HCT116 (cell line): Measurements from ENCODE around the gene CLOCK. TPM values are rescaled to one million over a fixed set of nuclear protein-coding genes. Genes with fewer than 3 reads are reported as not detected.
A peak's percentile ranks its signal among the peaks of the same experiment; 100 is the strongest.

Source experiments
- ATAC-seq: fragments of 200-7000 bp; cut with Tn5 transposase; 2 replicates; pipeline ENCODE4 v1.9.1; 2020; ENCODE audit warnings: mild to moderate bottlenecking, moderate library complexity
- BruUV-seq: library from RNA; stranded (reverse); fragments of 400-500 nt; replicated peaks from 2 replicates; lab custom pipeline; 2021; lab: Mats Ljungman, UMichigan
- CTCF ChIA-PET: fragments of 300-600 bp; sonication (Branson Sonifier 250); formaldehyde crosslinking; loops from one replicate; lab custom pipeline; 2021; ENCODE audit warnings: antibody characterized with exemption; lab: Charles Lee
- POLR2A ChIA-PET: fragments of 300-600, 350-600 bp; sonication (Branson Sonifier 250); formaldehyde crosslinking; loops from one replicate; lab custom pipeline; 2021; ENCODE audit warnings: antibody characterized with exemption; lab: Charles Lee
- RAD21 ChIA-PET, 2 experiments: fragments of 300-600 bp; sonication (Branson Sonifier 250); formaldehyde crosslinking; loops; one replicate each; lab custom pipeline; 2023; ENCODE audit warnings: low total read pairs in 2 of 2; ENCODE audit not compliant: uncharacterized antibody in 2 of 2, unreplicated experiment in 2 of 2, low non-redundant PET in 1 of 2; lab: Charles Lee
- DNase-seq: peaks from one replicate; pipeline ENCODE4 v3.0.0-alpha.2; 2010; ENCODE audit warnings: low read depth, low spot score
- H2AFZ ChIP-seq: fragments of 200-600 bp; shearing (Covaris generic), sonication (generic); 2 replicates; pipeline ENCODE4 v1.6.1; 2017; ENCODE audit warnings: low read depth, mixed run types, mixed read lengths, antibody characterized with exemption, low read length; ENCODE audit not compliant: poor library complexity, severe bottlenecking
- H3K27ac ChIP-seq: 2 replicates; pipeline ENCODE4 v1.5.1; 2012; ENCODE audit warnings: low read depth, low read length
- H3K27me3 ChIP-seq: fragments of 200-600 bp; sonication (generic); 2 replicates; pipeline ENCODE4 v1.6.1; 2016; ENCODE audit warnings: mixed run types, low read length, mixed read lengths; ENCODE audit not compliant: insufficient read depth
- H3K36me3 ChIP-seq, 2 experiments: fragments of 200-500 bp in 1 of 2; fragments of 200-600 bp in 1 of 2; sonication (Bioruptor generic) in 1 of 2; sonication (generic) in 1 of 2; 2 replicates each; pipeline versions ENCODE4 v1.5.1 to v1.6.1; 2014 to 2016; ENCODE audit warnings: low read length in 2 of 2, inconsistent platforms in 1 of 2, mixed read lengths in 1 of 2, mixed run types in 1 of 2; ENCODE audit not compliant: insufficient read depth in 2 of 2, control insufficient read depth in 1 of 2
- H3K4me1 ChIP-seq, 2 experiments: fragments of 200-600 bp in 1 of 2; sonication (generic) in 1 of 2; 2 replicates each; pipeline versions ENCODE4 v1.5.1 to v1.6.1; 2012 to 2017; ENCODE audit warnings: low read length in 2 of 2, inconsistent platforms in 1 of 2, mild to moderate bottlenecking in 1 of 2, mixed read lengths in 1 of 2, mixed run types in 1 of 2, moderate library complexity in 1 of 2; ENCODE audit not compliant: insufficient read depth in 2 of 2, control insufficient read depth in 1 of 2
- H3K4me2 ChIP-seq: fragments of 200-600 bp; sonication (generic); 2 replicates; pipeline ENCODE4 v1.6.1; 2017; ENCODE audit warnings: mixed run types, low read length, mixed read lengths
- H3K4me3 ChIP-seq, 2 experiments: fragments of 200-600 bp in 1 of 2; sonication (generic) in 1 of 2; replicated peaks in 1 of 2; 2 replicates each; pipeline ENCODE4 v1.5.1; 2011 to 2016; ENCODE audit warnings: low read length in 2 of 2, control low read depth in 1 of 2, low read depth in 1 of 2, mild to moderate bottlenecking in 1 of 2, mixed read lengths in 1 of 2, mixed run types in 1 of 2
- H3K79me2 ChIP-seq: fragments of 200-600 bp; sonication (generic); 2 replicates; pipeline ENCODE4 v1.6.1; 2017; ENCODE audit warnings: mild to moderate bottlenecking, mixed run types, low read length, moderate library complexity, mixed read lengths; ENCODE audit not compliant: insufficient read depth
- H3K9ac ChIP-seq: fragments of 200-600 bp; sonication (generic); 2 replicates; pipeline ENCODE4 v1.6.1; 2016; ENCODE audit warnings: low read length, mixed read lengths
- H3K9me2 ChIP-seq: fragments of 200-600 bp; sonication (generic), shearing (Covaris generic); 2 replicates; pipeline ENCODE4 v1.6.1; 2017; ENCODE audit warnings: mixed run types, mild to moderate bottlenecking, moderate library complexity; ENCODE audit not compliant: insufficient read depth
- H3K9me3 ChIP-seq, 2 experiments: fragments of 200-500 bp in 1 of 2; fragments of 200-600 bp in 1 of 2; sonication (Bioruptor generic) in 1 of 2; sonication (generic) in 1 of 2; 2 replicates each; pipeline ENCODE4 v1.6.1; 2014 to 2017; ENCODE audit warnings: low read length in 2 of 2, mixed read lengths in 2 of 2, inconsistent platforms in 1 of 2, low read depth in 1 of 2, mild to moderate bottlenecking in 1 of 2, mixed run types in 1 of 2, moderate library complexity in 1 of 2; ENCODE audit not compliant: control insufficient read depth in 1 of 2, insufficient read depth in 1 of 2
- H4K20me1 ChIP-seq: fragments of 200-600 bp; sonication (generic), shearing (Covaris generic); 2 replicates; pipeline ENCODE4 v1.6.1; 2017; ENCODE audit warnings: mixed run types, mild to moderate bottlenecking, moderate library complexity; ENCODE audit not compliant: insufficient read depth
- CTCF ChIP-seq, 3 experiments: fragments of 200-600 bp in 1 of 3; sonication (generic) in 1 of 3; IDR thresholded peaks in 2 of 3; conservative IDR thresholded peaks in 1 of 3; 2 replicates each; pipeline ENCODE4 v1.5.1; 2012 to 2017; ENCODE audit warnings: low read depth in 2 of 3, low read length in 2 of 3, antibody characterized with exemption in 1 of 3, borderline replicate concordance in 1 of 3, control low read depth in 1 of 3, mild to moderate bottlenecking in 1 of 3, mixed read lengths in 1 of 3, mixed run types in 1 of 3, moderate library complexity in 1 of 3; ENCODE audit not compliant: insufficient read depth in 1 of 3
- ELF1 ChIP-seq: IDR thresholded peaks from 2 replicates; pipeline ENCODE4 v1.6.1; 2012; ENCODE audit warnings: low read depth, borderline replicate concordance
- EZH2 ChIP-seq: fragments of 200-600 bp; sonication (generic); IDR thresholded peaks from 2 replicates; pipeline ENCODE4 v1.6.1; 2017; ENCODE audit warnings: antibody characterized with exemption, mixed run types
- POLR2A ChIP-seq: IDR thresholded peaks from 2 replicates; pipeline ENCODE4 v1.7.0; 2011; ENCODE audit warnings: borderline replicate concordance; ENCODE audit not compliant: insufficient read depth, insufficient read length; ENCODE audit errors: extremely low read depth
- POLR2AphosphoS5 ChIP-seq: IDR thresholded peaks from 2 replicates; pipeline ENCODE4 v1.6.1; 2011; ENCODE audit warnings: mild to moderate bottlenecking, low read depth, low read length, moderate library complexity
- RAD21 ChIP-seq: IDR thresholded peaks from 2 replicates; pipeline ENCODE4 v1.6.1; 2012; ENCODE audit warnings: low read depth, mild to moderate bottlenecking
- REST ChIP-seq: IDR thresholded peaks from 2 replicates; pipeline ENCODE4 v1.6.1; 2012; ENCODE audit warnings: low read depth
- SIN3A ChIP-seq: IDR thresholded peaks from 2 replicates; pipeline ENCODE4 v1.6.1; 2012; ENCODE audit warnings: low read depth
- intact Hi-C: fragments of 100-400 bp; cut with micrococcal nuclease; formaldehyde crosslinking; loops from 2 replicates; pipeline ENCODE4 v1.10.0; 2022
- total RNA-seq: library from RNA; stranded (reverse); gene quantifications from one replicate; pipeline ENCODE4 v1.2.1, GENCODE V29; 2021; ENCODE audit not compliant: unreplicated experiment

The CLOCK gene
- total RNA-seq, 1 experiment from 2014 or later = 38.7 TPM

- H3K36me3 ChIP-seq = peaks cover 27 to 53% of the 10 kb centered on the region in 2 experiments
These were observed 101.9 kb downstream of the CLOCK start for GRCh38 chr4:55444827-55445226.

More at GRCh38 chr4:55444827-55445226, 101.9 kb downstream of the CLOCK start:
- Histone ChIP-seq H4K20me1 (no peaks in the 10 kb centered on the region), H2AFZ (no peak overlapping the region), H3K27ac (no peak overlapping the region), H3K9ac (no peak overlapping the region), H3K27me3 (no peaks in the 10 kb centered on the region), H3K4me1 (0 out of 4 replicates have a peak, but pooled peaks cover 0 to 2% of the 10 kb centered on the region in 2 experiments)
- POLR2A ChIA-PET = interaction anchor here (1.6 kb wide), 1 partner anchor 104 kb away, joined by 6 read pairs; no protein-coding TSS in a partner anchor
- intact Hi-C loops = loop anchor here (1.0 to 10.0 kb wide), 4 partner anchors 107 to 420 kb away; partner anchors contain the start of gene NMU
- no peak for TF ChIP-seq SIN3A
- TF ChIP-seq CTCF (IDR thresholded peaks at IDR 0.05 in 2 of 3, conservative IDR thresholded peaks at IDR 0.05 in 1 of 3; ENCODE audit: borderline replicate concordance in 1 of 3, insufficient read depth in 1 of 3, low read depth in 2 of 3, low read length in 2 of 3) = peak in 2 of 3 experiments; percentile 41 to 47; a peak in 3 of 6 replicates
- no peak for TF ChIP-seq EZH2
- no peak for TF ChIP-seq POLR2AphosphoS5
- no peak for TF ChIP-seq POLR2A
- peak; percentile 77 for TF ChIP-seq RAD21
- no peak for TF ChIP-seq ELF1
- no peak for TF ChIP-seq REST
- TF ChIP-seq, all 23 proteins: peak for 2
- no peaks in the 10 kb centered on the region for H3K9me2 ChIP-seq
- no TSS peak for BruUV-seq
- no peak overlapping the region for H3K4me3 ChIP-seq
- ATAC-seq (peak; percentile 52; the same call in 1 of the 2 replicates), DNase-seq (peak; percentile 13)
- no peaks in the 10 kb centered on the region for H3K79me2 ChIP-seq
- ChIA-PET RAD21 (interaction anchor here in 1 of 2 experiments (0.7 kb wide), 1 partner anchor 10 kb away, joined by 3 read pairs; no protein-coding TSS in a partner anchor), CTCF (interaction anchor here (1.0 to 1.7 kb wide), 3 partner anchors 110 to 421 kb away, joined by 3 to 7 read pairs (median 4); no protein-coding TSS in a partner anchor)
- H3K4me2 ChIP-seq = no peak overlapping the region
- H3K9me3 ChIP-seq = no peaks in the 10 kb centered on the region
